GM12878 (cell line): ENCODE results near the gene CENPVL2. TPM values are rescaled to one million over a fixed set of nuclear protein-coding genes. Genes with fewer than 3 reads are reported as not detected.
"Not testable (repeated sequence)": the region's sequence is repeated elsewhere in the genome, so short reads cannot be mapped to it uniquely, and the experiment has no call there.

Experiments used
- ATAC-seq: fragments of 200-7000 bp; cut with Tn5 transposase; 3 replicates; pipeline ENCODE4 v1.9.1; 2020; ENCODE audit warnings: mild to moderate bottlenecking, moderate library complexity
- BruUV-seq: library from RNA; stranded (reverse); fragments of 400-500 nt; replicated peaks from 2 replicates; lab custom pipeline; 2021; lab: Mats Ljungman, UMichigan
- CTCF ChIA-PET: fragments of 300-600 bp; sonication (Branson Sonifier 250); formaldehyde crosslinking; extraction: SDS; loops from one replicate; lab custom pipeline; 2021; ENCODE audit warnings: inconsistent platforms; lab: Yijun Ruan, JAX
- POLR2A ChIA-PET: fragments of 350-600 bp; formaldehyde crosslinking; extraction: SDS; loops from one replicate; lab custom pipeline; 2021; ENCODE audit warnings: inconsistent platforms; lab: Charles Lee
- RAD21 ChIA-PET: fragments of 300-600 bp; sonication (Branson Sonifier 250); formaldehyde crosslinking; loops from one replicate; lab custom pipeline; 2023; ENCODE audit warnings: antibody characterized with exemption; ENCODE audit not compliant: unreplicated experiment; lab: Charles Lee
- SMC1A ChIA-PET: fragments of 300-600 bp; sonication (Branson Sonifier 250); formaldehyde crosslinking; loops from one replicate; lab custom pipeline; 2023; ENCODE audit not compliant: unreplicated experiment, uncharacterized antibody; lab: Charles Lee
- DNase-seq: peaks from one replicate; pipeline ENCODE4 v3.0.0-alpha.2; 2011; ENCODE audit warnings: low read depth, low spot score
- FAIRE-seq: peaks from 3 replicates; lab custom pipeline; 2011; peaks lifted over from hg19 to GRCh38; lab: Jason Lieb, UNC
- H2AFZ ChIP-seq: 2 replicates; pipeline ENCODE4 v1.6.0; 2011; ENCODE audit warnings: low read depth, low read length, control low read depth; ENCODE audit not compliant: control insufficient read depth
- H3K27ac ChIP-seq: 2 replicates; pipeline ENCODE4 v1.5.1; 2011; ENCODE audit warnings: control low read depth; ENCODE audit not compliant: control insufficient read depth, insufficient read depth
- H3K27me3 ChIP-seq, 2 experiments: replicated peaks in 1 of 2; 2 replicates each; pipeline versions ENCODE4 v1.6.0 to v1.6.1; 2011; ENCODE audit warnings: low read length in 1 of 2; ENCODE audit not compliant: control insufficient read depth in 2 of 2, insufficient read depth in 2 of 2
- H3K36me3 ChIP-seq, 2 experiments: 2 replicates each; pipeline ENCODE4 v1.5.1; 2011; ENCODE audit warnings: low read length in 1 of 2; ENCODE audit not compliant: control insufficient read depth in 2 of 2, insufficient read depth in 2 of 2
- H3K4me1 ChIP-seq: 2 replicates; pipeline ENCODE4 v1.6.1; 2011; ENCODE audit warnings: mild to moderate bottlenecking, low read length, moderate library complexity, mixed read lengths; ENCODE audit not compliant: control insufficient read depth, insufficient read depth
- H3K4me2 ChIP-seq: 2 replicates; pipeline ENCODE4 v1.6.0; 2011; ENCODE audit warnings: control low read depth; ENCODE audit not compliant: control insufficient read depth, insufficient read depth
- H3K4me3 ChIP-seq: fragments of 200-600 bp; sonication (generic); 2 replicates; pipeline ENCODE4 v1.5.1; 2016
- H3K79me2 ChIP-seq: 2 replicates; pipeline ENCODE4 v1.6.0; 2011; ENCODE audit warnings: low read length; ENCODE audit not compliant: control insufficient read depth, insufficient read depth
- H3K9ac ChIP-seq: 2 replicates; pipeline ENCODE4 v1.8.0; 2011; ENCODE audit warnings: low read length, control low read depth, mixed read lengths; ENCODE audit not compliant: control insufficient read depth, insufficient read depth
- H3K9me3 ChIP-seq: replicated peaks from 3 replicates; pipeline ENCODE4 v1.5.1; 2011; ENCODE audit warnings: mild to moderate bottlenecking, low read length; ENCODE audit not compliant: control insufficient read depth, insufficient read depth
- H4K20me1 ChIP-seq: 2 replicates; pipeline ENCODE4 v1.6.0; 2011; ENCODE audit not compliant: control insufficient read depth, insufficient read depth
- EGR1 ChIP-seq, 2 experiments: IDR thresholded peaks; 1 replicate in 1 of 2; 2 replicates in 1 of 2; pipeline ENCODE4 v1.6.1; 2011 to 2012; ENCODE audit warnings: low read depth in 2 of 2, low read length in 2 of 2, borderline replicate concordance in 1 of 2, mild to moderate bottlenecking in 1 of 2, moderate library complexity in 1 of 2
- FOXK2 ChIP-seq: fragments of 450-650 bp; IDR thresholded peaks from 2 replicates; pipeline ENCODE4 v1.6.1; 2017; ENCODE audit warnings: mild to moderate bottlenecking, moderate library complexity
- JUNB ChIP-seq: IDR thresholded peaks from 2 replicates; pipeline ENCODE4 v1.6.1; 2016; ENCODE audit warnings: antibody characterized with exemption, mild to moderate bottlenecking
- KLF5 ChIP-seq: fragments of 450-650 bp; IDR thresholded peaks from 2 replicates; pipeline ENCODE4 v1.6.1; 2014; ENCODE audit warnings: mild to moderate bottlenecking; ENCODE audit not compliant: partially characterized antibody
- MXI1 ChIP-seq: fragments of 150-350 bp; IDR thresholded peaks from 2 replicates; pipeline ENCODE4 v1.6.1; 2011; ENCODE audit warnings: low read depth, mild to moderate bottlenecking, inconsistent platforms, low read length, improper control_type of control experiment
- SMARCA5 ChIP-seq: fragments of 450-650 bp; IDR thresholded peaks from 2 replicates; pipeline ENCODE4 v1.6.1; 2017; ENCODE audit warnings: mild to moderate bottlenecking
- SP1 ChIP-seq: IDR thresholded peaks from one replicate; pipeline ENCODE4 v1.6.1; 2011; ENCODE audit warnings: low read depth, low read length
- SPI1 ChIP-seq: IDR thresholded peaks from 2 replicates; pipeline ENCODE4 v1.6.1; 2011; ENCODE audit warnings: low read depth, mild to moderate bottlenecking, low read length, moderate library complexity, borderline replicate concordance; ENCODE audit not compliant: insufficient read depth
- SREBF1 ChIP-seq: IDR thresholded peaks from 2 replicates; pipeline ENCODE4 v1.6.1; 2012; ENCODE audit warnings: mild to moderate bottlenecking, low read length
- WGBS: methylation state at CpG from one replicate; pipeline ENCODE4 v1.1.6; 2016; ENCODE audit warnings: low lambda C conversion rate; ENCODE audit not compliant: insufficient replicate concordance, insufficient coverage; ENCODE audit errors: missing lambda C conversion rate; 5-methylcytosine and 5-hydroxymethylcytosine counted together
- in situ Hi-C: fragments of 300-500 bp; cut with MboI; formaldehyde crosslinking; loops from 9 replicates; pipeline ENCODE4 v1.14.3; 2018; ENCODE audit warnings: mixed read lengths
- intact Hi-C: fragments of 100-400 bp; cut with micrococcal nuclease; formaldehyde crosslinking; loops from one replicate; pipeline ENCODE4 v1.14.2; 2022; ENCODE audit not compliant: unreplicated experiment
- polyA plus RNA-seq, 11 experiments: library from polyadenylated mRNA; depleted of rRNA in 4 of 11; unstranded in 6 of 11; stranded (reverse) in 5 of 11; fragments of >200 nt; fragmentation: Nextera tagmentation in 4 of 11; fragmentation: Illumina TruSeq in 1 of 11; extraction: Ambion mirVana in 4 of 11; extraction: Trizol in 1 of 11; gene quantifications; 1 replicate in 1 of 11; 2 replicates in 10 of 11; pipeline versions ENCODE4 v1.2.1 to v1.2.3, GENCODE V29; 2011 to 2016; ENCODE audit warnings: inconsistent platforms in 2 of 11, missing spikeins in 2 of 11, low read depth in 1 of 11
- total RNA-seq, 4 experiments: library from RNA; depleted of rRNA in 3 of 4; stranded (reverse); fragments of >200 nt in 3 of 4; fragmentation: Illumina TruSeq in 1 of 4; extraction: Trizol in 1 of 4; gene quantifications; 2 replicates each; pipeline versions ENCODE4 v1.2.1 to v1.2.3, GENCODE V29; 2013 to 2021
- TF ChIP-seq, protein P1 (sequence below): IDR thresholded peaks from 2 replicates; pipeline ENCODE4 v1.6.1; 2011; ENCODE audit warnings: borderline replicate concordance, low read depth, mild to moderate bottlenecking, moderate library complexity, low read length; ENCODE audit not compliant: insufficient read depth, poor library complexity, severe bottlenecking
- TF ChIP-seq, protein P2 (sequence below): fragments of 150-350 bp; IDR thresholded peaks from 2 replicates; pipeline ENCODE4 v1.6.1; 2016; ENCODE audit warnings: low read depth, low read length

CENPVL2 gene
- total and polyA plus RNA-seq, 10 of the 15 experiments (the other 5 are each of a cell fraction or from before 2014, with no cell fraction given): not detected

DNA sequence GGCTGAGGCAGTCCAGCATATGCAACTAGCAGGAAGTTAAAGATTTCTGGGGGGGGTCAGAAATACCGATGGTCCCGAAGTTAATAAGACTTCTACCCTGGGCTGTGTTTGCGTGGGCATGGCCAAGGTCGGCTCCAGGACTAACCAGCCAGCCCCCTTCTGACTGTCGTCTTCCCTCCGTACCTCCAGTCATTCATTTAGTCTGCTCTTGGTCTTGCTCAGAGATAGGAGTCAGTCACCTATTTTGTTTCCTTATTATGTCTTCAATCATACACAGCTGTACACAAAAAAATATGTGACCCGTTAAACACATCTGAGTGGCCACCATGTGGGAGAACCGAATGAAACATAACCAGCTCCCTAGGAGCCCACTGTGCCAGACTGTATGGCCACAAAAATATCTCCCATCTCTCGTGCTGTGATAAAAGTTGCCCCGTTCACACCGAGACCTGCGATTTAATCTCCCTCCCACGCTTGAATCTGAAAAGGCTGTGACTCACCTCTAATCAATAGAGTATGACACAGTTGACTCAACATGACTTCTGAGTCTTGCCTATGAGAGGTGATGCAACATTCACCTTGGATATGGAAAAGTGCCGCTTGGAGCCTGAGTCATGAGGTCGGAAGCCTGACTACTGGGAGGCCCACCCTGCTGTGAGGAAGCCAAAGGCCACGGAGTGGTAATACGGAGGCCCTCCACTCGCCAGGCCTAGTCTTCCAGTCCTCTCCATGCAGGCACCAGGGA lies 2.8 kb downstream of the CENPVL2 start:
- ATAC-seq, SMC1A ChIA-PET, H3K4me1 ChIP-seq, H3K36me3 ChIP-seq, H3K9ac ChIP-seq, BruUV-seq, in situ Hi-C loops, H3K27ac ChIP-seq, H3K79me2 ChIP-seq, H3K4me2 ChIP-seq, H3K4me3 ChIP-seq, H3K9me3 ChIP-seq, POLR2A ChIA-PET, intact Hi-C loops, DNase-seq, H4K20me1 ChIP-seq, H3K27me3 ChIP-seq, H2AFZ ChIP-seq, CTCF ChIA-PET, RAD21 ChIA-PET, FAIRE-seq: not testable (repeated sequence)
- no CpG with 5 or more reads among the region's 18 CpGs for WGBS

DNA sequence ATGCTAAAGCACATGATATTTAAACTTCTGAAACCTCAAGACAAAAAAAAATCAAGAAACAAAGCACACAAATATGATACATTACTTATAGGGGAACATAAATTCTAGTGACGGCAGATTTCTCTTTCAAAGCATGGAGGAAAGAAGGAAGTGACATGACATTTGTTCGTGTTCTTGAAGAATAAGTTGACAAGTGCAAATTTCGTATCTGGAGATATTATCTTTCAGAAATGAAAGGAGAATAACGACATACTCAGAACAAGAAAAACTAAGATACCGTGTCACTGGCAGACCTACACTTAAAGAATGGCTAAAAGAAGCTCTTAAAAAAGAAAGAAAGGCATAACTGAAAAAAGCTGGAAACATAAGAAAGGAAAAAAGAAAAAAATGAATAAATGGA lies 16.6 kb downstream of the CENPVL2 start:
- H3K4me1 ChIP-seq: no peaks in the 10 kb centered on the region
- in situ Hi-C loops: no loop called here
- FAIRE-seq (no peak), ATAC-seq (no peak), DNase-seq (no peak)
- TF ChIP-seq SMARCA5 (no peak), SPI1 (no peak), MXI1 (no peak), JUNB (no peak), SP1 (no peak), SREBF1 (no peak), KLF5 (no peak), FOXK2 (no peak), EGR1 (IDR thresholded peaks at IDR 0.05; ENCODE audit: borderline replicate concordance in 1 of 2, low read depth in 2 of 2, low read length in 2 of 2) (no peak)
- TF ChIP-seq, protein P1, sequence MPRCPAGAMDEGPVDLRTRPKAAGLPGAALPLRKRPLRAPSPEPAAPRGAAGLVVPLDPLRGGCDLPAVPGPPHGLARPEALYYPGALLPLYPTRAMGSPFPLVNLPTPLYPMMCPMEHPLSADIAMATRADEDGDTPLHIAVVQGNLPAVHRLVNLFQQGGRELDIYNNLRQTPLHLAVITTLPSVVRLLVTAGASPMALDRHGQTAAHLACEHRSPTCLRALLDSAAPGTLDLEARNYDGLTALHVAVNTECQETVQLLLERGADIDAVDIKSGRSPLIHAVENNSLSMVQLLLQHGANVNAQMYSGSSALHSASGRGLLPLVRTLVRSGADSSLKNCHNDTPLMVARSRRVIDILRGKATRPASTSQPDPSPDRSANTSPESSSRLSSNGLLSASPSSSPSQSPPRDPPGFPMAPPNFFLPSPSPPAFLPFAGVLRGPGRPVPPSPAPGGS: no peak
- TF ChIP-seq, protein P2, sequence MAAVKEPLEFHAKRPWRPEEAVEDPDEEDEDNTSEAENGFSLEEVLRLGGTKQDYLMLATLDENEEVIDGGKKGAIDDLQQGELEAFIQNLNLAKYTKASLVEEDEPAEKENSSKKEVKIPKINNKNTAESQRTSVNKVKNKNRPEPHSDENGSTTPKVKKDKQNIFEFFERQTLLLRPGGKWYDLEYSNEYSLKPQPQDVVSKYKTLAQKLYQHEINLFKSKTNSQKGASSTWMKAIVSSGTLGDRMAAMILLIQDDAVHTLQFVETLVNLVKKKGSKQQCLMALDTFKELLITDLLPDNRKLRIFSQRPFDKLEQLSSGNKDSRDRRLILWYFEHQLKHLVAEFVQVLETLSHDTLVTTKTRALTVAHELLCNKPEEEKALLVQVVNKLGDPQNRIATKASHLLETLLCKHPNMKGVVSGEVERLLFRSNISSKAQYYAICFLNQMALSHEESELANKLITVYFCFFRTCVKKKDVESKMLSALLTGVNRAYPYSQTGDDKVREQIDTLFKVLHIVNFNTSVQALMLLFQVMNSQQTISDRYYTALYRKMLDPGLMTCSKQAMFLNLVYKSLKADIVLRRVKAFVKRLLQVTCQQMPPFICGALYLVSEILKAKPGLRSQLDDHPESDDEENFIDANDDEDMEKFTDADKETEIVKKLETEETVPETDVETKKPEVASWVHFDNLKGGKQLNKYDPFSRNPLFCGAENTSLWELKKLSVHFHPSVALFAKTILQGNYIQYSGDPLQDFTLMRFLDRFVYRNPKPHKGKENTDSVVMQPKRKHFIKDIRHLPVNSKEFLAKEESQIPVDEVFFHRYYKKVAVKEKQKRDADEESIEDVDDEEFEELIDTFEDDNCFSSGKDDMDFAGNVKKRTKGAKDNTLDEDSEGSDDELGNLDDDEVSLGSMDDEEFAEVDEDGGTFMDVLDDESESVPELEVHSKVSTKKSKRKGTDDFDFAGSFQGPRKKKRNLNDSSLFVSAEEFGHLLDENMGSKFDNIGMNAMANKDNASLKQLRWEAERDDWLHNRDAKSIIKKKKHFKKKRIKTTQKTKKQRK: no peak
- no TSS peak for BruUV-seq
- H3K9me3 ChIP-seq: no peaks in the 10 kb centered on the region
- no peak overlapping the region for H3K4me3 ChIP-seq
- H3K27ac ChIP-seq: no peak overlapping the region
- SMC1A ChIA-PET: no interaction called here
- POLR2A ChIA-PET: no interaction called here
- 10% methylated on average over 5 of the region's 5 CpGs for WGBS
- RAD21 ChIA-PET: no interaction called here
- H3K9ac ChIP-seq: no peak overlapping the region
- CTCF ChIA-PET: no interaction called here
- no peak overlapping the region for H3K4me2 ChIP-seq
- no peaks in the 10 kb centered on the region for H3K27me3 ChIP-seq
- no peaks in the 10 kb centered on the region for H4K20me1 ChIP-seq
- no peaks in the 10 kb centered on the region for H3K79me2 ChIP-seq
- no peak overlapping the region for H2AFZ ChIP-seq
- intact Hi-C loops: no loop called here
- H3K36me3 ChIP-seq: no peaks in the 10 kb centered on the region
